Stimulated activated CD4-positive, alpha-beta T cell treated with anti-CD3 and anti-CD28 coated beads, Interleukin-2, amount 100 ng/mL, for 24 hours (primary cell): ENCODE measurements around the gene UTP11.

Experiments
- DNase-seq, 2 donors: peaks; one replicate each; pipeline ENCODE4 v3.0.0-alpha.2; 2020

The UTP11 gene

GRCh38 chr1:38073534-38074301 lies 61.2 kb downstream of the UTP11 start:
- DNase-seq: no peak

GRCh38 chr1:38074302-38074677 lies 61.8 kb downstream of the UTP11 start:
- DNase-seq: no peak
